ENCODE data around the gene COA7. TPM values are rescaled to one million over a fixed set of nuclear protein-coding genes. Genes with fewer than 3 reads are reported as not detected.
"Not testable (repeated sequence)": the region's sequence is repeated elsewhere in the genome, so short reads cannot be mapped to it uniquely, and the experiment has no call there.

COA7 gene
- total RNA-seq, 1 donor from 2014 or later, result 21.5 TPM

DNA sequence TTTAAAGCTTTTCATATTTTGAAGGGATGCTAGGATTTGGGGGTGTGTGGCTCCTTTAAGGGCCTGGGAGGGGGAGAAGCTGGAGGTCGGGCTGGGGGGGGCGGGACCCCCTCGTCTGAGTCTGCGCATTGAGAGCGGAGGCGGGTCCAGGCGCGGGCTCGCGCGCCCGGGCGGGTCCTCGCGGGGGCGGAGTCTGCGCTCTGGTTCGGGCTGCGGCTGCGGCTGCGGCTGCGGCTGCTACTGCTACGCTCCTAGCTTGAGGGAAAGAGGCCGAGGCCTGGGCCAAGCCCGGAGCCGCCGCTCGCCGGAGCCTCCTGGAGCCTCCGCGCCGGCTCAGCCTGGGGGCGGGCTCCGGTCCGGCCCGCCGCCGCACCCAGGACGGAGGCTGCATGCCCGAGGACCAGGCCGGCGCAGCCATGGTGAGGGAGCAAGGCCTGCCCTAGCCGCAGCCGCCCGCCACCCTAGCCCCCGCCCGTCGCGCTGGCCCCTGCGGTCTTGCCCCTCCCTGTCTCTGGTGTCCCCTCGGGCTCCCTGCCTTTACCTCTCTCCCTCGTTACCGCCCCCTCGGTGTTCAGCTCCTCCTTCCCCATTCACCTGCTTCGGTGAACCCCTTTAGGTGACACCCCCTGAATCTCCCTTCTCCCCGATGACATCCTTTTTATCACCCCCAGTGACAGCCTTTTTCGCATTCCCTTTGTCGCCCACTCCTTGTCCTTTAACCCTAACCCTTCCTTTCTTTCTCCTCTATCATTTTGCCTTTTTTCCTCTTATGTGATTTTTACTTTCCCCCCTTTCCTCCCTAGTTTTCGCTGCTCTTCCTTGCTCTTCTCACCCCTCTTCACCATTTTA is 28.3 kb upstream of the COA7 start, which contains the start of gene ZYG11B:
Gene ZYG11B (plus strand): TSS at position 189 of the 849 bp plus-strand sequence. CDS start 201 bp downstream, at position 390.
- peak; percentile 86 to 91 for DNase-seq (ENCODE audit: low spot score in 2 of 2, unreplicated experiment in 2 of 2)
- no peaks in the 10 kb centered on the region for H3K27me3 Mint-ChIP-seq (ENCODE audit: low read depth)
- peak within 1 kb of the TSS; percentile 86 for H3K4me3 Mint-ChIP-seq
- TF ChIP-seq, protein P1, sequence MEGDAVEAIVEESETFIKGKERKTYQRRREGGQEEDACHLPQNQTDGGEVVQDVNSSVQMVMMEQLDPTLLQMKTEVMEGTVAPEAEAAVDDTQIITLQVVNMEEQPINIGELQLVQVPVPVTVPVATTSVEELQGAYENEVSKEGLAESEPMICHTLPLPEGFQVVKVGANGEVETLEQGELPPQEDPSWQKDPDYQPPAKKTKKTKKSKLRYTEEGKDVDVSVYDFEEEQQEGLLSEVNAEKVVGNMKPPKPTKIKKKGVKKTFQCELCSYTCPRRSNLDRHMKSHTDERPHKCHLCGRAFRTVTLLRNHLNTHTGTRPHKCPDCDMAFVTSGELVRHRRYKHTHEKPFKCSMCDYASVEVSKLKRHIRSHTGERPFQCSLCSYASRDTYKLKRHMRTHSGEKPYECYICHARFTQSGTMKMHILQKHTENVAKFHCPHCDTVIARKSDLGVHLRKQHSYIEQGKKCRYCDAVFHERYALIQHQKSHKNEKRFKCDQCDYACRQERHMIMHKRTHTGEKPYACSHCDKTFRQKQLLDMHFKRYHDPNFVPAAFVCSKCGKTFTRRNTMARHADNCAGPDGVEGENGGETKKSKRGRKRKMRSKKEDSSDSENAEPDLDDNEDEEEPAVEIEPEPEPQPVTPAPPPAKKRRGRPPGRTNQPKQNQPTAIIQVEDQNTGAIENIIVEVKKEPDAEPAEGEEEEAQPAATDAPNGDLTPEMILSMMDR (IDR thresholded peaks at IDR 0.05; ENCODE audit: unreplicated experiment), result no peak
- H3K9me3 Mint-ChIP-seq, result no peaks in the 10 kb centered on the region
- H3K36me3 Mint-ChIP-seq, result peaks cover 3% of the 10 kb centered on the region
- peaks cover 22% of the 10 kb centered on the region for H3K4me1 Mint-ChIP-seq
- H3K27ac Mint-ChIP-seq, result peak within 1 kb of the TSS; percentile 83

DNA sequence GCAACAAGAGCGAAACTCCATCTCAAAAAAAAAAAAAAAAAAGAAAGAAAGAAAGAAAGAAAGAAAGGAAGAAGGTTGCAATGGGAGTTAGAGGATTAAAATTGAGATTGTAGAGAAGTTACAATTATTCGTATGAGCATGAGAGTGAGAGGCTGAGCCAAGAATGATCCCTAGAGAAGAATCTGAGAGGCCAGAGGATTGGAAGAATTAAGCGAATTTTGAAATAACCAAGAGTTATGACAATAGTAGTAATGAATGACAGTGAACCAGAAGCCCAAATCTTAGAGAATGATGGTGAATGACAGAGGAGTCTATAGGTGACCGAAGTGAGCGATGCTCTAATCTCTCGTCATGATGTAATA is 27.7 kb upstream of the COA7 start:
- Mint-ChIP-seq H3K4me3 (peak overlapping the region; percentile 73), H3K27me3 (ENCODE audit: low read depth) (no peaks in the 10 kb centered on the region), H3K36me3 (no peaks in the 10 kb centered on the region), H3K9me3 (no peaks in the 10 kb centered on the region), H3K27ac (peak overlapping the region; percentile 18), H3K4me1 (peaks cover 22% of the 10 kb centered on the region)
- no peak for DNase-seq (ENCODE audit: low spot score in 2 of 2, unreplicated experiment in 2 of 2)
- TF ChIP-seq, protein P1 (IDR thresholded peaks at IDR 0.05; ENCODE audit: unreplicated experiment), result no peak

DNA sequence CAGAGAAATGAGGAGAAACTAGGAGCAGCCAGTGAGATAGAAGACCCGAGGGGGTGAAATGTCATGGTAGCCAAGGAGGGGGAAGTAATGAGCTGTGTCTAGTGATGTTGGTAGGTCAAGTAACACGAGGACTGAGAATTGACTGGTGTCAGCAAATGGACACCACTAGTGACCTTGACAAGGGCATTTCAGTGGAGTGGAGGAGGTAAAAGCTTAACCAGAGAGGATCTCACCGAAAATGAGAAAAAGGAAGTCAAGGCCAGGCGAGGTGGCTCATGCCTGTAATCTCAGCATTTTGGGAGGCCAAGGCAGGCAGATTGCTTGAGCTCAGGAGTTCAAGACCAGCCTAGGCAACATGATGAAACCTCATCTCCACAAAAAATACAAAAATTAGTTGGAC is 25.1 kb upstream of the COA7 start:
- TF ChIP-seq, protein P1 (IDR thresholded peaks at IDR 0.05; ENCODE audit: unreplicated experiment), result no peak
- no peak for DNase-seq (ENCODE audit: low spot score in 2 of 2, unreplicated experiment in 2 of 2)
- no peak overlapping the region for H3K27ac Mint-ChIP-seq
- no peaks in the 10 kb centered on the region for H3K9me3 Mint-ChIP-seq
- no peaks in the 10 kb centered on the region for H3K36me3 Mint-ChIP-seq
- no peak overlapping the region for H3K4me3 Mint-ChIP-seq
- peaks cover 1% of the 10 kb centered on the region for H3K27me3 Mint-ChIP-seq (ENCODE audit: low read depth)
- peaks cover 14% of the 10 kb centered on the region for H3K4me1 Mint-ChIP-seq

DNA sequence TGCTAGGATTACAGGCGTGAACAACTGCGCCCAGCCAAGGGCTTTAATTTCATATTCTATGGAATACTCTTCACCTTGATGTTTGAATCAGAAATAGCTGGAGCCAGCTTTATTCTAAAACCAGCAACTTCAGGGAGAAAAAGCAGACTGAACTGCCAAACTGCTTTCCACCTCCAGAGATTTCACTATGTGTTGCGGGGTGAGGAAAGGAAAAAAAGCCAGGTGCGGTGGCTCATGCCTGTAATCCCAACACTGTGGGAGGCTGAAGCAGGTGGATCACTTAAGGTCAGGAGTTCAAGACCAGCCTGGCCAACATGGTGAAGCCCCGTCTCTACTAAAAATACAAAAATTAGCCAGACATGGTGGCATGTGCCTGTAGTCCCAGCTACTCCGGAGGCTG is 17.1 kb upstream of the COA7 start:
- H3K27me3 Mint-ChIP-seq (ENCODE audit: low read depth); DNase-seq (ENCODE audit: low spot score in 2 of 2, unreplicated experiment in 2 of 2); H3K36me3 Mint-ChIP-seq; H3K27ac Mint-ChIP-seq; H3K9me3 Mint-ChIP-seq; H3K4me1 Mint-ChIP-seq; H3K4me3 Mint-ChIP-seq: not testable (repeated sequence)

DNA sequence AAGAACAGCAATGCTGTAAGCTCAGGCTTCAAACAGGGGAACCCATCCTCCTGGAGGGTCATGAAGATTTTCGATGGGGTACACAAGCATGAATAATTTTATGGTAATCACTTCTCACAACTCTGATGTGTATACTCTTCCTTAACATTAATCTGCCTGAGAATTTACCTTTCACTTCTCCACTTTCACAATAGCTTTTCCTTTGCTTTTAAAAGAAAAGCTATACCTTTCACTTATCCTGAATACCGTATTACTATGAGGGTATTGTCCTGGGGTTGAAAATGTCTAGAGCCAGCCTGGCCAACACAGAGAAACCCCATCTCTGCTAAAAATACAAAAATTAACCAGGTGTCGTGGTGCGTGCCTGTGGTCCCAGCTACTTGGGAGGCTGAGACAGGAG is 15.4 kb upstream of the COA7 start:
- Mint-ChIP-seq H3K4me1 (peaks cover 6% of the 10 kb centered on the region), H3K27ac (no peak overlapping the region), H3K9me3 (no peaks in the 10 kb centered on the region), H3K4me3 (no peak overlapping the region), H3K27me3 (ENCODE audit: low read depth) (no peaks in the 10 kb centered on the region), H3K36me3 (no peaks in the 10 kb centered on the region)
- DNase-seq (ENCODE audit: low spot score in 2 of 2, unreplicated experiment in 2 of 2), result no peak
- TF ChIP-seq, protein P1 (IDR thresholded peaks at IDR 0.05; ENCODE audit: unreplicated experiment), result no peak

DNA sequence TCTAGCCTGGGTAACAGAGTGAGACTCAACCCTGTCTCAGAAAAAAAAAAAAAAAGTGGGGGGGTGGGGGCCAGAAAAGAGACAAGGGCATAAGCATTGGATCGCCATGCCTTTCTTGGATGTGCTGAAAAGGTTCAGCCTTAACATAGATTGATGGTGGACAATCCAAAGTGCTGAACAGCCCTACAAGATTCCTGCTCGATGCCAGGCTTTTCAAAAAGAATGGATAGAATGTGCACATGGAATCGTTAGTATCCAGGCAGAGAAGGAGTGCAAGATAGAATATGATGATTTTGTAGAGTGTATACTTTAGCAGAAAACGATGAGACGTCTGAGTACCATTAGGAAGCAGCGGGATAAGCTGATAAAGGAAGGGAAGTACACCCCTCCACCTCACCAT is 10.9 kb upstream of the COA7 start:
- Mint-ChIP-seq H3K4me1 (peaks cover 10% of the 10 kb centered on the region), H3K27me3 (ENCODE audit: low read depth) (no peaks in the 10 kb centered on the region), H3K9me3 (no peaks in the 10 kb centered on the region), H3K27ac (no peak overlapping the region), H3K4me3 (no peak overlapping the region), H3K36me3 (no peaks in the 10 kb centered on the region)
- TF ChIP-seq, protein P1 (IDR thresholded peaks at IDR 0.05; ENCODE audit: unreplicated experiment), result no peak
- DNase-seq (ENCODE audit: low spot score in 2 of 2, unreplicated experiment in 2 of 2), result no peak

Measured in mesothelial cell of epicardium (in vitro differentiated cells).